HepG2 (cell line): ENCODE data around the gene ARF5. TPM values are rescaled to one million over a fixed set of nuclear protein-coding genes. Genes with fewer than 3 reads are reported as not detected.

Source experiments
- ATF2 ChIP-seq: sonication (generic); formaldehyde crosslinking; IDR thresholded peaks from 2 replicates; pipeline ENCODE4 v1.4.0; 2020; ENCODE audit warnings: missing genetic modification reagents
- DR1 ChIP-seq: sonication (generic); formaldehyde crosslinking; IDR thresholded peaks from 2 replicates; pipeline ENCODE4 v1.8.0; 2021; ENCODE audit warnings: mild to moderate bottlenecking, missing genetic modification reagents, inconsistent platforms
- NPAS2 ChIP-seq: sonication (generic); formaldehyde crosslinking; IDR thresholded peaks from 2 replicates; pipeline ENCODE4 v1.8.0; 2022; ENCODE audit warnings: mild to moderate bottlenecking, missing genetic modification reagents, borderline replicate concordance
- SAFB2 ChIP-seq: sonication (generic); formaldehyde crosslinking; IDR thresholded peaks from 2 replicates; pipeline ENCODE4 v1.5.1; 2020; ENCODE audit warnings: missing genetic modification reagents, low read depth, mild to moderate bottlenecking, borderline replicate concordance
- SRF ChIP-seq: IDR thresholded peaks from 2 replicates; pipeline ENCODE4 v1.6.1; 2011; ENCODE audit warnings: mild to moderate bottlenecking, low read depth, low read length, moderate library complexity
- TAF1 ChIP-seq: sonication (generic); formaldehyde crosslinking; IDR thresholded peaks from 2 replicates; pipeline ENCODE4 v1.4.0; 2020; ENCODE audit warnings: missing genetic modification reagents
- TCF12 ChIP-seq, 2 experiments: fragments of 450-650 bp in 1 of 2; sonication (generic) in 1 of 2; formaldehyde crosslinking in 1 of 2; IDR thresholded peaks; 2 replicates each; pipeline versions ENCODE4 v1.6.1 to v1.8.0; 2017 to 2022; ENCODE audit warnings: antibody characterized with exemption in 1 of 2, mild to moderate bottlenecking in 1 of 2, missing genetic modification reagents in 1 of 2, moderate library complexity in 1 of 2
- TCF7 ChIP-seq: sonication (generic); IDR thresholded peaks from 2 replicates; pipeline ENCODE4 v1.6.1; 2016; ENCODE audit warnings: antibody characterized with exemption, low read depth
- ZBTB44 ChIP-seq: sonication (generic); formaldehyde crosslinking; IDR thresholded peaks from 2 replicates; pipeline ENCODE4 v1.4.0; 2020; ENCODE audit warnings: missing genetic modification reagents
- ZNF12 ChIP-seq: sonication (generic); formaldehyde crosslinking; IDR thresholded peaks from 2 replicates; pipeline ENCODE4 v1.5.0; 2020; ENCODE audit warnings: missing genetic modification reagents
- ZNF124 ChIP-seq: sonication (generic); formaldehyde crosslinking; IDR thresholded peaks from 2 replicates; pipeline ENCODE4 v1.4.0; 2020; ENCODE audit warnings: missing genetic modification reagents
- ZNF883 ChIP-seq: sonication (generic); formaldehyde crosslinking; IDR thresholded peaks from 2 replicates; pipeline ENCODE4 v1.5.1; 2020; ENCODE audit warnings: mild to moderate bottlenecking, missing genetic modification reagents; ENCODE audit errors: not compliant biosample characterization
- ZSCAN22 ChIP-seq: sonication (generic); formaldehyde crosslinking; IDR thresholded peaks from 2 replicates; pipeline ENCODE4 v1.4.0; 2020; ENCODE audit warnings: mild to moderate bottlenecking, missing genetic modification reagents
- polyA plus RNA-seq, 8 experiments: library from polyadenylated mRNA; depleted of rRNA in 3 of 8; stranded (reverse) in 7 of 8; unstranded in 1 of 8; fragments of >200 nt; fragmentation: Illumina TruSeq in 4 of 8; extraction: Trizol in 4 of 8; gene quantifications; 2 replicates each; pipeline versions ENCODE4 v1.2.1 to v1.2.3, GENCODE V29; 2011 to 2016; ENCODE audit warnings: low read depth in 4 of 8, missing spikeins in 1 of 8, mixed read lengths in 1 of 8; ENCODE audit not compliant: insufficient read depth in 1 of 8
- total RNA-seq, 5 experiments: library from RNA; depleted of rRNA; stranded (reverse); fragments of >200 nt; fragmentation: Illumina TruSeq; extraction: Trizol; gene quantifications; 2 replicates each; pipeline ENCODE4 v1.2.3, GENCODE V29; 2016; ENCODE audit warnings: low read depth in 1 of 5
- TF ChIP-seq, protein P1 (sequence below): sonication (generic); formaldehyde crosslinking; IDR thresholded peaks from 2 replicates; pipeline ENCODE4 v1.4.0; 2020; ENCODE audit warnings: missing genetic modification reagents
- TF ChIP-seq, protein P2 (sequence below): sonication (generic); formaldehyde crosslinking; IDR thresholded peaks from 2 replicates; pipeline ENCODE4 v1.8.0; 2022; ENCODE audit warnings: missing genetic modification reagents, low read depth, mild to moderate bottlenecking, borderline replicate concordance
- TF ChIP-seq, protein P3 (sequence below): IDR thresholded peaks from 2 replicates; pipeline ENCODE4 v1.6.1; 2012; ENCODE audit warnings: low read length, improper control_type of control experiment

The ARF5 gene
- total and polyA plus RNA-seq, 2 of the 13 experiments (the other 11 are each of a cell fraction or from before 2014, with no cell fraction given): 109 to 135 TPM

- TF ChIP-seq, protein P1, sequence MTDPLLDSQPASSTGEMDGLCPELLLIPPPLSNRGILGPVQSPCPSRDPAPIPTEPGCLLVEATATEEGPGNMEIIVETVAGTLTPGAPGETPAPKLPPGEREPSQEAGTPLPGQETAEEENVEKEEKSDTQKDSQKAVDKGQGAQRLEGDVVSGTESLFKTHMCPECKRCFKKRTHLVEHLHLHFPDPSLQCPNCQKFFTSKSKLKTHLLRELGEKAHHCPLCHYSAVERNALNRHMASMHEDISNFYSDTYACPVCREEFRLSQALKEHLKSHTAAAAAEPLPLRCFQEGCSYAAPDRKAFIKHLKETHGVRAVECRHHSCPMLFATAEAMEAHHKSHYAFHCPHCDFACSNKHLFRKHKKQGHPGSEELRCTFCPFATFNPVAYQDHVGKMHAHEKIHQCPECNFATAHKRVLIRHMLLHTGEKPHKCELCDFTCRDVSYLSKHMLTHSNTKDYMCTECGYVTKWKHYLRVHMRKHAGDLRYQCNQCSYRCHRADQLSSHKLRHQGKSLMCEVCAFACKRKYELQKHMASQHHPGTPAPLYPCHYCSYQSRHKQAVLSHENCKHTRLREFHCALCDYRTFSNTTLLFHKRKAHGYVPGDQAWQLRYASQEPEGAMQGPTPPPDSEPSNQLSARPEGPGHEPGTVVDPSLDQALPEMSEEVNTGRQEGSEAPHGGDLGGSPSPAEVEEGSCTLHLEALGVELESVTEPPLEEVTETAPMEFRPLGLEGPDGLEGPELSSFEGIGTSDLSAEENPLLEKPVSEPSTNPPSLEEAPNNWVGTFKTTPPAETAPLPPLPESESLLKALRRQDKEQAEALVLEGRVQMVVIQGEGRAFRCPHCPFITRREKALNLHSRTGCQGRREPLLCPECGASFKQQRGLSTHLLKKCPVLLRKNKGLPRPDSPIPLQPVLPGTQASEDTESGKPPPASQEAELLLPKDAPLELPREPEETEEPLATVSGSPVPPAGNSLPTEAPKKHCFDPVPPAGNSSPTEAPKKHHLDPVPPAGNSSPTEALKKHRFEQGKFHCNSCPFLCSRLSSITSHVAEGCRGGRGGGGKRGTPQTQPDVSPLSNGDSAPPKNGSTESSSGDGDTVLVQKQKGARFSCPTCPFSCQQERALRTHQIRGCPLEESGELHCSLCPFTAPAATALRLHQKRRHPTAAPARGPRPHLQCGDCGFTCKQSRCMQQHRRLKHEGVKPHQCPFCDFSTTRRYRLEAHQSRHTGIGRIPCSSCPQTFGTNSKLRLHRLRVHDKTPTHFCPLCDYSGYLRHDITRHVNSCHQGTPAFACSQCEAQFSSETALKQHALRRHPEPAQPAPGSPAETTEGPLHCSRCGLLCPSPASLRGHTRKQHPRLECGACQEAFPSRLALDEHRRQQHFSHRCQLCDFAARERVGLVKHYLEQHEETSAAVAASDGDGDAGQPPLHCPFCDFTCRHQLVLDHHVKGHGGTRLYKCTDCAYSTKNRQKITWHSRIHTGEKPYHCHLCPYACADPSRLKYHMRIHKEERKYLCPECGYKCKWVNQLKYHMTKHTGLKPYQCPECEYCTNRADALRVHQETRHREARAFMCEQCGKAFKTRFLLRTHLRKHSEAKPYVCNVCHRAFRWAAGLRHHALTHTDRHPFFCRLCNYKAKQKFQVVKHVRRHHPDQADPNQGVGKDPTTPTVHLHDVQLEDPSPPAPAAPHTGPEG: no peak
- TF ChIP-seq ZNF124 (no peak), SRF (no peak), SAFB2 (CRISPR knock-in tag) (no peak), TCF12 (IDR thresholded peaks at IDR 0.05) (no peak), TCF12 (CRISPR knock-in tag; IDR thresholded peaks at IDR 0.05) (no peak), ZBTB44 (0 out of 2 replicates have a peak, but pooled peaks have one; percentile 27), TCF7 (no peak), ZNF12 (no peak), TAF1 (CRISPR knock-in tag) (peak; percentile 33), DR1 (CRISPR knock-in tag) (no peak), ZSCAN22 (no peak), ZNF883 (CRISPR knock-in tag) (no peak), NPAS2 (CRISPR knock-in tag) (no peak), ATF2 (CRISPR knock-in tag) (no peak)
- TF ChIP-seq, protein P2, sequence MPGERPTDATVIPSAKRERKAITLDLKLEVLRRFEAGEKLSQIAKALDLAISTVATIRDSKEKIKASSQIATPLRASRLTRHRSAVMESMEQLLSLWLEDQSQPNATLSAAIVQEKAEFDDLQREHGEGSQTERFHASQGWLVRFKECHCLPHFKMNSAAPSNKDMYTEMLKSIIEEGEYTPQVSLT: no peak
- TF ChIP-seq, protein P3, sequence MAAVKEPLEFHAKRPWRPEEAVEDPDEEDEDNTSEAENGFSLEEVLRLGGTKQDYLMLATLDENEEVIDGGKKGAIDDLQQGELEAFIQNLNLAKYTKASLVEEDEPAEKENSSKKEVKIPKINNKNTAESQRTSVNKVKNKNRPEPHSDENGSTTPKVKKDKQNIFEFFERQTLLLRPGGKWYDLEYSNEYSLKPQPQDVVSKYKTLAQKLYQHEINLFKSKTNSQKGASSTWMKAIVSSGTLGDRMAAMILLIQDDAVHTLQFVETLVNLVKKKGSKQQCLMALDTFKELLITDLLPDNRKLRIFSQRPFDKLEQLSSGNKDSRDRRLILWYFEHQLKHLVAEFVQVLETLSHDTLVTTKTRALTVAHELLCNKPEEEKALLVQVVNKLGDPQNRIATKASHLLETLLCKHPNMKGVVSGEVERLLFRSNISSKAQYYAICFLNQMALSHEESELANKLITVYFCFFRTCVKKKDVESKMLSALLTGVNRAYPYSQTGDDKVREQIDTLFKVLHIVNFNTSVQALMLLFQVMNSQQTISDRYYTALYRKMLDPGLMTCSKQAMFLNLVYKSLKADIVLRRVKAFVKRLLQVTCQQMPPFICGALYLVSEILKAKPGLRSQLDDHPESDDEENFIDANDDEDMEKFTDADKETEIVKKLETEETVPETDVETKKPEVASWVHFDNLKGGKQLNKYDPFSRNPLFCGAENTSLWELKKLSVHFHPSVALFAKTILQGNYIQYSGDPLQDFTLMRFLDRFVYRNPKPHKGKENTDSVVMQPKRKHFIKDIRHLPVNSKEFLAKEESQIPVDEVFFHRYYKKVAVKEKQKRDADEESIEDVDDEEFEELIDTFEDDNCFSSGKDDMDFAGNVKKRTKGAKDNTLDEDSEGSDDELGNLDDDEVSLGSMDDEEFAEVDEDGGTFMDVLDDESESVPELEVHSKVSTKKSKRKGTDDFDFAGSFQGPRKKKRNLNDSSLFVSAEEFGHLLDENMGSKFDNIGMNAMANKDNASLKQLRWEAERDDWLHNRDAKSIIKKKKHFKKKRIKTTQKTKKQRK: no peak
Observed at GRCh38 chr7:127588697-127589482, 679 bp downstream of the ARF5 start (continued).
